ENCODE data around the gene OBSCN.

The OBSCN gene

DNA sequence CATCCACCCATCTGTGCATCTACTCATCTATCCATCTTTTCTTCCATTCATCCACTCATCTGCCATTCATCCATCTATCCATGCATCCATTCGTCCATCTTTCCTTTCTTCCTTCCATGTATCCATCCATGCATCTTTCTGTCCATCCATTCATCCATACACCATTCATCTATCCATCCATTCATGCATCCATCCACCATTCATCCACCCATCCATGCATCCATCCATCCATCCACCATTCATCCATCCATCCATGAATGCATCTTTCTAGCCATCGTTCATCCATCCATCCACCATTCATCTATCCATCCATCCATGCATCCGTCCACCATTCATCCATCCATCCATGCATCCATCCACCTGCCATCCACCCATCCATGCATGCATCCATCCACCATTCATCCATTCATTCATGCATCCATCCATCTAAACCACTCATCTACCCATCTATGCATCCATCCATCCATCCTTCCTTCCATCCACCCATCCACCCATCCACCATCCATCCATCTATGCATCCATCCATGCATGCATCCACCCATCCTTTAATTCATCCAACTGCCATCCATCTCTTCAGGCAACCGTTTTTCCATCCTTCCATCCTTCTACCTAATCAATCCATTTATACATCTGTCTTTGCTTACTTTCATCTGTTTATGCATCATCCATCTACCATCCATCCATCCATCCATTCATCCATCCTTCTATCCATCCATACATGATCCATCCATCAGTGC, 111.7 kb downstream of the OBSCN start:
- TF ChIP-seq, protein P1, sequence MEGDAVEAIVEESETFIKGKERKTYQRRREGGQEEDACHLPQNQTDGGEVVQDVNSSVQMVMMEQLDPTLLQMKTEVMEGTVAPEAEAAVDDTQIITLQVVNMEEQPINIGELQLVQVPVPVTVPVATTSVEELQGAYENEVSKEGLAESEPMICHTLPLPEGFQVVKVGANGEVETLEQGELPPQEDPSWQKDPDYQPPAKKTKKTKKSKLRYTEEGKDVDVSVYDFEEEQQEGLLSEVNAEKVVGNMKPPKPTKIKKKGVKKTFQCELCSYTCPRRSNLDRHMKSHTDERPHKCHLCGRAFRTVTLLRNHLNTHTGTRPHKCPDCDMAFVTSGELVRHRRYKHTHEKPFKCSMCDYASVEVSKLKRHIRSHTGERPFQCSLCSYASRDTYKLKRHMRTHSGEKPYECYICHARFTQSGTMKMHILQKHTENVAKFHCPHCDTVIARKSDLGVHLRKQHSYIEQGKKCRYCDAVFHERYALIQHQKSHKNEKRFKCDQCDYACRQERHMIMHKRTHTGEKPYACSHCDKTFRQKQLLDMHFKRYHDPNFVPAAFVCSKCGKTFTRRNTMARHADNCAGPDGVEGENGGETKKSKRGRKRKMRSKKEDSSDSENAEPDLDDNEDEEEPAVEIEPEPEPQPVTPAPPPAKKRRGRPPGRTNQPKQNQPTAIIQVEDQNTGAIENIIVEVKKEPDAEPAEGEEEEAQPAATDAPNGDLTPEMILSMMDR (IDR thresholded peaks at IDR 0.05; ENCODE audit: insufficient read depth, low read depth, low read length, missing control alignments), result no peak
- H3K4me3 ChIP-seq (ENCODE audit: low read depth, low read length), result no peak overlapping the region
- no peak for DNase-seq (ENCODE audit: low read depth)

DNA sequence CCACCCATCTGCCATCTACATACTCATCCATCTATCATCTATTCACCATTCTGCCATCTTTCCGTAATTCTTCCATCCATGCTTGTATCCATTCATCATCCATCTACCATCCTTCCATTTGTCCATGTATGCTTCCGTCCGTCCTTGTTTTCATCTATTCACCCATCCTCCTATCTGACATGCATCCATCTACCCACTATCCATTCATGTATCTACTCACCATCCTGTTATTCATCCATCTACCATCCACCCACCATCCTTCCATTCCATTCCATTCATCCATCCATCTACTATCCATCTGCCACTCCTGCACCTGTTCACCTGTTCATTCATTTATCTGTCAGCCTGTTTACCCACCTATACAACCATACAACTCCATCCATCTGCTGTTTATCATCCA, 112.5 kb downstream of the OBSCN start:
- DNase-seq (ENCODE audit: low read depth), result no peak

DNA sequence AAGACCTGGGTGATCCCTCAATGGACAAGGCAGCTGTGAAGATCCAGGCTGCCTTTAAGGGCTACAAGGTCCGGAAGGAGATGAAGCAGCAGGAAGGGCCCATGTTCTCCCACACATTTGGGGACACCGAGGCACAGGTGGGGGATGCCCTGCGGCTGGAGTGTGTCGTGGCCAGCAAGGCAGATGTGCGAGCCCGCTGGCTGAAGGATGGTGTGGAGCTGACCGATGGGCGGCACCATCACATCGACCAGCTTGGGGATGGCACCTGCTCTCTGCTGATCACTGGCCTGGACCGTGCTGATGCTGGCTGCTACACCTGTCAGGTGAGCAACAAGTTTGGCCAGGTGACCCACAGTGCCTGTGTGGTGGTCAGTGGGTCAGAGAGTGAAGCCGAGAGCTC, 113.6 kb downstream of the OBSCN start:
- DNase-seq (ENCODE audit: low read depth), result no peak
- no peak overlapping the region for H3K4me3 ChIP-seq (ENCODE audit: low read depth, low read length)
- TF ChIP-seq, protein P1 (IDR thresholded peaks at IDR 0.05; ENCODE audit: insufficient read depth, low read depth, low read length, missing control alignments), result no peak

More for the DNA sequence above, 112.5 kb downstream of the OBSCN start:
- TF ChIP-seq, protein P1 (IDR thresholded peaks at IDR 0.05; ENCODE audit: insufficient read depth, low read depth, low read length, missing control alignments), result no peak
- H3K4me3 ChIP-seq (ENCODE audit: low read depth, low read length), result no peak overlapping the region

DNA sequence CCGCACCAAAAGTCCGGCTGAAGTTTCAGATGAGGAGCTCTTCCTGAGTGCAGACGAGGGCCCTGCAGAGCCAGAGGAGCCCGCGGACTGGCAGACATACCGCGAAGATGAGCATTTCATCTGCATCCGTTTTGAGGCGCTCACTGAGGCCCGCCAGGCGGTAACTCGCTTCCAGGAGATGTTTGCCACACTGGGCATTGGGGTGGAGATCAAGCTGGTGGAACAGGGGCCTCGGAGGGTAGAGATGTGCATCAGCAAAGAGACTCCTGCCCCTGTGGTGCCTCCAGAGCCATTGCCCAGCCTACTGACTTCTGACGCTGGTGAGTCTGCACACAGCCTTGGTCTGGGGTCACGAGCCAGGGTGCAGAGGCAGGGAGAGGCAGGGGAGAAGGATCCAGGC, 114.1 kb downstream of the OBSCN start:
- DNase-seq (ENCODE audit: low read depth), result no peak
- TF ChIP-seq, protein P1 (IDR thresholded peaks at IDR 0.05; ENCODE audit: insufficient read depth, low read depth, low read length, missing control alignments), result no peak

DNA sequence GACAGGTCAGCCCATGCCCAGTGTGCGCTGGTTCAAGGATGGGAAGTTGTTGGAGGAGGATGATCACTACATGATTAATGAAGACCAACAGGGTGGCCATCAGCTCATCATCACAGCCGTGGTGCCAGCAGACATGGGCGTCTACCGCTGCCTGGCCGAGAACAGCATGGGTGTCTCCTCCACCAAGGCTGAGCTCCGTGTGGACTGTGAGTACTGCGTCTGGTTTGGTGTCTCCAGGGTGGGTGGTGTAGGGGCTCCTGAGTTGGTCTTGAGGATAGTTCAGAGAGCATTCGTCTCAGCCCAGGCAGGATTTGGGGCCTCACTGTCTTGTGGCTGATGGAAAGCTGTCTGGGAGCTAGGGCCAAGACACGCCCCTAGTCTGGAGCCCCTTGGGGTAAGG, 115.6 kb downstream of the OBSCN start:
- no peak overlapping the region for H3K4me3 ChIP-seq (ENCODE audit: low read depth, low read length)
- no peak for DNase-seq (ENCODE audit: low read depth)
- TF ChIP-seq, protein P1 (IDR thresholded peaks at IDR 0.05; ENCODE audit: insufficient read depth, low read depth, low read length, missing control alignments), result no peak

More for the DNA sequence above, 114.1 kb downstream of the OBSCN start:
- no peak overlapping the region for H3K4me3 ChIP-seq (ENCODE audit: low read depth, low read length)

DNA sequence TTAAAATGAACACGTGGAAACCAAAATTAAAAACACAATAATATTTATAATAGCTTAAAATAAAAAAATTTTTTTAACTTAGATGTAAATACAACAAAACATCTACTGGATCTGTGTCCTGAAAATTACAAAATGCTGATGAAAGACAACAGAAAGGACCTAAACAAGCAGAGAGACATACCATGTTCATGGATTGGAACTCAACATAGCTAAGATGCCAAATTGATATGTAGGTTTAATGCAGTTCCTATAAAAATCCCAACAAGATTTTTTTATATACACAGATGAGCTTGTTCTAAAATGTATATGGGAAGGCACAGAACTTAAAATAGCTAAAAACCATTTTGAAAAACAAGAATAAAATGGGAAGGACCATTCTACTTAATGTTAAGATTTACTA, 117.4 kb downstream of the OBSCN start:
- DNase-seq (ENCODE audit: low read depth), result no peak
- H3K4me3 ChIP-seq (ENCODE audit: low read depth, low read length), result no peak overlapping the region
- TF ChIP-seq, protein P1 (IDR thresholded peaks at IDR 0.05; ENCODE audit: insufficient read depth, low read depth, low read length, missing control alignments), result no peak

DNA sequence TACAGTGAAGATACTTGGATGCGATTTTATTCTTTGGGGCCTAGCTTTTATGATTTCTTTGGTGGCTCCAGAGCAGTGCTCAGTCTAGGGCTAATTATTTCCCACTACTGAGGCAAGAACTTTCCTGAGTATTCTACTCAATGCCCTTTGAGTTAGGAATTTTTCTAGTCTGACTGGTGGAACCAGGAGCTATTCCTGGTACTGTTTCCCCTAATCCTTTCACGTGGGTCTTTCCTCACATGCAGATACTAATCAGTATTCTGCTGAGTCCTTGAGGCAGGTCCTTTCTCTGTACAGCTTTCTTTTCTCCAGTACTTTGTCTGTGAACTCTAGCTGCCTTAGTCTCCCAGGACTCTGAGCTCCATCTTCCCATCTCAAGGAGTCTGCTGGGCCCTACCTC, 122.0 kb downstream of the OBSCN start:
- TF ChIP-seq, protein P1 (IDR thresholded peaks at IDR 0.05; ENCODE audit: insufficient read depth, low read depth, low read length, missing control alignments), result no peak
- H3K4me3 ChIP-seq (ENCODE audit: low read depth, low read length), result no peak overlapping the region
- DNase-seq (ENCODE audit: low read depth), result no peak

Measured in GM12865 (cell line).